HG02981 (cell line): Measurements from ENCODE around the gene SLC44A3.

Experiments used
- ATAC-seq: cut with Tn5 transposase; IDR thresholded peaks from one replicate; pipeline ENCODE4 v1.9.1; 2021; ENCODE audit warnings: mild to moderate bottlenecking, moderate library complexity; ENCODE audit not compliant: unreplicated experiment

The SLC44A3 gene

DNA sequence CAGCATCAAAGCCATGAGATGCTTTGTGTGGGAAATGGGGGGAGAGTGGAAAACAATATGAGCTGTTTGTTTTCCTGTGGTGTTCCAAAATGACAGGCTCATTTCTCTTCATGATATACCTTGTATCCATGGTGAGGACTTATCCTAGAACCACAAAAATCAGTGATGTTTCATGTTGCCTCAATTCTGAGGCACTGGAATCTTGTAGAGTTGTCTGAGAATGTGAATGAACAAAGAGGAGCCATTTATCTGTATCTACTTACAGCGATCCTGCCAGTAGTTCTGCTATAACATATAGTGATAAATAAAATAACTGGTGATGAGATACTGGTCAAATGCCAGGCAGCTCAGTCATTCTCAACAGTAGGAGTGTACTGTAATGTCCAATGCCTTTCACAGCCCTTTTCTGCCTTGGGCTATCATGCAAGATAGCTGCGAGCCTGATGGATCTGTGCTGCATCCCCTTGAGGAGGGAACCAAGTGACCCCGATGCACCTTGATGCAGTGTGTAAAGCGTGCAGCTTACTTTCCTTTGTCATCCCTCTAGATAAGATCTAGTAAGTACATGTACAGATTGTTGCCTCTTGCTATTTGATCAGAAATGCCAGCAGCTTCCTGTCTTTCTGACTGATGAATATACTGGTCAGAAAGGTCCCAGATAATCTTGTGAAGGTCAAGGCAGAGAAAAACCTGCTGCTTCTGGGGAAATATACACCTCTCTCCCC is 52.8 kb downstream of the SLC44A3 start:
- ATAC-seq = no peak

DNA sequence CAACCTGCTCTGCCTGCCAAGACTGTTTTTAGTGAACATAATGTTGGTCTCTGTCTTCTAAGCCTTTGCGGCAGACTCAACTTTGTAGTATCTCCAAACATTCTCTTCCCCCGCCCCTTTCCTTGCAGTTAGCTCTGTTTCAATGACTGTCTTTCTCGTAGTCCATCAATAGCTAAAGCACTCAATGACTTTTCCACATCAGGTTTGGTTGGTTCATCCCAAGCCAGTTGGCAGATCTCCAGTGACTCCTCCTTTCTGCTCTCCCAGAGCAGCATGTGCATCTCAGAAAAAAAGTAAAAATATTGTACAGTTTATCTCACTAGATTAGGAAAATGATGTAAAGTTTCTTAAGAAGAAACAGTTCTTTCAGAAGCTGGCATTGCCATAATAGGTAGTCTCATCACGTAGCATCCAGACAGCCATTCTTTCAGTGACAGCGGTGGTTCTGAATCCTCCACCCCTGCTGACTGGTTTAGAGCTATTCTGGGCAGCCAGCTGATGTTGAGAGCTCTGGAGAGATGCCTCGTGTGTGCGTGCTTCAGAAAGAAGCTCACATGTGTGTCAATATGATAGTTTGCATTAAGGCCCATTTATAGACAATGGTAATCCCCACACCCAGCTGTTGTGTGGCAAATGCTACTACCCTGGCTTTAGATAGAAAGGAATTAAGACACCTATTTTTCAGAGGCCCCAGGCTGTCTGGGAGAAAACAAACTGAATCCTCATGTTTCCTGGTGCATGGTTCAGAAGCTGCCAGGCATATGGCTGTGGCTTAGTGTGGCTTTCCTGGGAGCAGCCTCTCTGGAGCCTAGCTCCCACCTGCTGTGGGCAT is 53.6 kb downstream of the SLC44A3 start:
- ATAC-seq = no peak

DNA sequence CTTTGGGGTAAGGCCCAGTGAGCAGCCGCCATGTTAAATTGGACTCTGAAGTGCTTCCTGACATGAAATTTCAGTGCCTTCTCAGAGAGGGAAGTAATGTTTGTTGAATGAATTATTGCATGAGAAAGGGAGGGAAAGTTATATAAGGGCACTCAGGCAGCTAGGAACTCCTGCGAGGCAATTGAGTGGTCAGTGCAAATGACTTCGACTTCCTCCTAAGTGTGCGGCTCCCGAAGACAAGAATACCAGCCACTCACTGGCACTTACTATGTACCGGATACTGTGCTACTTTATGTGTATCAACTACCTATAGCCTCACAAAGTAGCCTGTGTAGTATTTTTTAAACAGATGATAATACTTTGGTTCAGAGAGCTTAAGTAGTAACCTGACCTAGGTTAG is 54.3 kb downstream of the SLC44A3 start:
- ATAC-seq = no peak

DNA sequence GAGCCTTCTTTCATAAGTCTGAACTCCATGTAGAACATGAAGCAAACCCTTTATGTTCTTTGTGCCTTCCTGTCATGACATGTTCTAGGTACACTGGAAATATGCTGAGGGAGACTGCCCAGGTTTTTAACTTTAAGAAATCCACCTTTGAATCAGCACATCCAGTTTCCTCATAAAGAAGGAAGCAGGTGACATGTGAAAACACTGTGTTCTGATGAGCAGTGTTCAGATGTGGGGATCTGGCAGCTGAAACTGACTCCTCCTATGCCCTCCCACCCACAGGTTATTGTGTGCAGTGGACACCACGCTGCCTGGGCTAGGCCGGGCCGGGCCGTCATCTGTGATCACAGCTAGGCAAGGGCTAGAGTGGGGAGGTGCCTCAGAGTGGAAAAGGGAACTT is 55.6 kb downstream of the SLC44A3 start:
- ATAC-seq = no peak

DNA sequence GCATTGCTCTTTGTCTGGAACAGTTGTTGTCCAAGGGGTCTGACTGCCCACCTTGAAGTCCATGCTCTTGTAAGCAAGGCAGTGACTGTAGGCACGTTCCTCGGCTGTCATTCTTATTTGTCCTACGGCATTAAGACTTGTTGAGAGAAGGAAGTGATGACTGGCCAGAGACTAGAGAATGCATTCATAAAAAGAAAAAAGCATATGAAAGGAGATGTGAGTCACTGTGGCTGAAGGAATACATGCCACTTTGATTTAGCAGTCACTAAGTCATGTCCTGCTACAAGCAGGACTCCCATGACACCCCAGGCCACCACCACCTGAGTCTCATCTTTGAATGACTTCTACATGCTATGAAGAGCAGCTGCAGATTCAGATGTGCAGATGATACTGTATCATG is 56.2 kb downstream of the SLC44A3 start:
- no peak for ATAC-seq

DNA sequence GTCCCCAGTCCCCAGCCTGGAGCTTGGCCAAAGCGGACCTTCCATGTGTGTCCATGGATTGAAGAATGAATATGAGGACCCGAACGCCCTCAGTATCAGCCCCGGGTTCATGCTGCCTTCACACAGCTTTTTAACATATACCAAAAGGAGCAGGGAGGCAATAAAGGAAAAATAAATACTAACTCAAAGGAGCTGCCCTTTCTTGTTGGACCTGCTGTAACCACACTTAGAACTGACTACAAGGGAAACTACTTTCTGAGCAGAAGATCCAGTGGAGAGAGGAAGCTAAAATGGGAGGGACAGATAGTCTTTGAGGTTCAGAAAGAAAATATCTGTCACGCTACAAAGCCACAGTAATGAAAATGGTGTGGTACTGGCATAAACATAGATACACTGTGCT is 58.2 kb downstream of the SLC44A3 start:
- ATAC-seq = no peak

DNA sequence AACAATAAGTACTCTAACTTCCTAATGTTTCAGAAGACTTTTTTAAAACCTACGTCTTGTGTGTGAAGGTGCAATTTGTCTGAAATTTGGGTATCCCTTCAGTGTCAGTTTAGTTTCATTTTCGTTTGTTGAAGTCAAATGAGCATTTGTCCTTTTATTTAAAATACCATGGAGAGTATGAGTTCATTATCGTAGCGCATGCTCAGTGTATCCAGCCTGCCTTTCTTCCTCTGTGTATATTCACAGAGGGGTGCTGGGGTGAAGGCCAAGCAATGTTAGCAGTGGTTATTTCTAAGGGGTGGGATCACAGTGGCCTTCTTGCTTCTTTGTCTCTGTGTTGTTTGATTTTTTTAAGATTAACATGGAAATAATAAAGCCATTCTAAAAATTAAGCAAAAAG is 63.5 kb downstream of the SLC44A3 start:
- peak; percentile 51 for ATAC-seq

DNA sequence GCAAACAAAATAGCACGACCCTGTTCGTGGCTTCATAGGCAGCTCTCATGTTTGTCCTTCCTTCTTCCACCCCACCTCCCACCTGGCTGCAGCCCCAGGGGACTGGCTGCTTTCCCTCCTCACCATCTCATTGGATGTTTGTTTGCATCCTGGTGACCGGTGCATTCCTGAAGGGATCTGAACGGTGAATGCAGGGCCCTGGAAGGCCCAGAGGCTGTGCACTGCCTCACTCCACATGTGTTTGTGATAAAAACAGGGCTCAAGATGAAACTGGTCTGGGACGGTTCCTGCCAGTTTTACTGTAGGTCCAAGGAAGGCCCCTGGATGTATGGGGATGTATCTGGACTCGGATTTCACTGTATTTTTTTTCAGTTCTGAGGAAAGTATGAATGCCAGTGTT is 63.9 kb downstream of the SLC44A3 start:
- ATAC-seq = no peak

DNA sequence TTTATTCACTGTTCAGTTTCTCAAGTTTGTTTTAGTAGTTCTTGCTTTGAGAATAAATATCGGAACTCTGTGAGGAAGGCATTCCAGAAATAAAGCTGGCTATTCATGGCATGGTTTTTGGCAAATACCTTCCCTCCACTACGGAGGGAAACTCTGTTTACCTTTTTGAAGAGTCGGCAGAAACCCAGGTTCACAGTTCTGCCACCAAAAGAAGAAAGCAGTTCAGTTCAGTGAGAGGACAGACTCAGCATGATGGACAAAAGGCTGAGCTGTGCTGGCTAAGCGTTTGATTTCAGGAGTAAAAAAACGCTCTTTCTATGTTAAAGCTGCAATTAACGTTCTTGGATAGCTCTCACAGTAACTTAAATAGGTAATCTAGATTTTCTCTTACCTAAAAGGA is 64.3 kb downstream of the SLC44A3 start:
- ATAC-seq = no peak

DNA sequence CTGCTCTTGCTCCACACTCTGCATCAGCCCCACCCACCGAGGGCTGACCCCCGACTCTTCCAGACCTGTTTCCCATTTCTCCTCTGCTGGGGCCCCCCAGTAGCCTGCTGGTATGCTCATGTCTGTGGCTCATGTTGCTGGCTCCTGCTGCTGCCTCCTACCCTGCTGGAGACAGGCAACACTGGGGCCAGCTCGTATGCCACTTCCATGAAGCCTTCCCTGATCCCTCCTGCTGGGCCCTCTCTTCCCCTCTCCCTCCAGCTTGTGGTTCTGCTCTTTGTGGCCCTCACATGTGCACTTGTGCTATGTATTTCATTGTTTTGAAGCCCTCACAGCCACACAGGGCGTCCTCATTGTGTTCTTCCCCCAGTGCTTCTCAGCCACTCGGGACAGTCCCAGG is 66.2 kb downstream of the SLC44A3 start:
- no peak for ATAC-seq

DNA sequence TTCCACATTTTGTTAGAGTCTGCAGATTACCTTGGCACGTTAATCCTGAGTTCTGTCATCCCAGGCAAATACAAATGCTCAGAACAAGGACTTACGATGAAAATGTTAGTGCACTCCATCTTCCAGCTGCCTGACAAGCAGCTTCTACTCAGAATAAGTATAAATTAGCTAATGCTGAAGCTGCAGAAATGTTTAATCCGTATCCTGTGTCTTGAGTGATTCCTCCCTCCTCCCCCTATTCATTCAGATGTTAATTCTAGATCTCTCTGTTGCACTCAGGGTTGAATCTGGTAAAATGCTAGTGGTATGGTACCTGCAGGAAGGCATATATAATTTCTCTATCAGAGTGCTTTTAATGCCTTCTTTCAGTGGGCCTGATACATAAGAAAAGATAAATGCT is 66.9 kb downstream of the SLC44A3 start:
- no peak for ATAC-seq

DNA sequence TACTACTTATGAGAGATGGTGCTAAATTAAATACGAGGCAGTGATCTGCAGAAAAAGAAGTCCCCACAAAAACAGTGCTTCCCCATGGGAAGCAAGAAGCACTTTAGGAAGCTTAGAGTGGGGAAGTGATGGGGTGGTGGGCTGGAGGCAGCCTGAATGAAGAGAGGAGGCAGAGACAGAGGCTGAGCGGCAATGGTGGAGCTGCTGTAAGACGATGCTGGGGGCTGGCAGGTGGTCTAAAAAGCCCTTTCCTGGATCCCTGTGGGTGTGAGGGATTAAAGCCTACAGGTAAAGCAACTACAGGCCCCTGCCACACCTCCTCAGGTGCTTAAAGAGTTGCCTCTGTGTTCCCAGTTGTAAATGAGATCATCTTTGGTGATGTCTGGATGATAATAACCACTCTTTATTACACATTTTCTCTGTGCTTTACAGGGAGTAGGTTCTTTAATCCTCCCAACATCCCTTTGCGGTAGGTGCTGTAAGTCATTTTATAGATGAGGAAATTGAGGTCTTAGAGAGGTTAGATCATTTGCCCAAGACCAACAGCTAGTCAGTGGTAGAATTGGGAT is 67.5 kb downstream of the SLC44A3 start:
- no peak for ATAC-seq

DNA sequence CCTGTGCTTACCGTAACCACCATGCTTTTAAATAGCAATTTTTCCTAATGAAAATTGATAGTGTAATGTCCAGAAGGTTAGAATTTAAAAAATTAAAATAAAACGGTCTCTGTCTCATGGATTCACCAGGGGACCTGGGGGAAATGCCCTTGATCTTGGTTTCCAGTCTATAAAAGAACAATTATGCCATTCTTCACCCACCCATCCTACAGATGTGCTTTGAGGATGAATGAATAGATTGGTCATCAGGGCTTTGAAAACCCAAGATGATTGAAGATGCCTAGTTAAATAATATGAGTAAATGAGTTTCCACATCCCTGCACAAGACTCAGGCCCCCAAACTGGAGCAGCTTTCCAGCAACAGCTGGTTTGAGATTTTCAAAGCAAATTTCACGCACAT is 68.0 kb downstream of the SLC44A3 start:
- no peak for ATAC-seq

DNA sequence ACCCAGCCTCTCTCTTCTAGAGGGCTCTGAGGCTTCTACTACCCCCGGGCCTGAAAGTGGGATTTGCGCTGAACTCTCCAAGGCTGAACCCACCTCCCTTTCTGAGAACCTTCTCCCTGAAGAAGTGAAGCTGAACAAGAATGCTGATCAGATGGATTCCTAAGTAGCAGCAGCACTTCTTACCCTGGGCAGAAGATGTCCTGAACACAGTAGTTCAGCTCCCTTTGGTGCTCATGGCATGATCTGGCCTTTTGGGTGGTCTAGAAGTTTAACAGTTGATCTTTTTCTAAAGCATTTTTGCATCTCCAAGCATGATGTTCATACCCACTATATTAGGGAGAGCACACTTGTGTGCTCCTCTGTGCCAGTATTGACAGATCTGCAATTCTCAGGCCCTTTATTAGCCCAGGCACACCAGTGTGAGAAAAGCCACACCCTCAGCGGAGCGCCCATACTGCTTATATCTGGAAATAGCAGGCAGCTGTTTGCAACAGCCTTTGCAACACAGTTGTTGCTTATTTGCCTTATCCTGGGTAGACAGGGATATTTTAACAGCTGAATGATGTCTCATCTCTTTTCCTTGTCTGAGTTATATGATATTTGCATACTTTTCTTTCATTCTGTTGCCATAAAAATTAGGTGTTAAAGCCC is 72.6 kb downstream of the SLC44A3 start:
- no peak for ATAC-seq

DNA sequence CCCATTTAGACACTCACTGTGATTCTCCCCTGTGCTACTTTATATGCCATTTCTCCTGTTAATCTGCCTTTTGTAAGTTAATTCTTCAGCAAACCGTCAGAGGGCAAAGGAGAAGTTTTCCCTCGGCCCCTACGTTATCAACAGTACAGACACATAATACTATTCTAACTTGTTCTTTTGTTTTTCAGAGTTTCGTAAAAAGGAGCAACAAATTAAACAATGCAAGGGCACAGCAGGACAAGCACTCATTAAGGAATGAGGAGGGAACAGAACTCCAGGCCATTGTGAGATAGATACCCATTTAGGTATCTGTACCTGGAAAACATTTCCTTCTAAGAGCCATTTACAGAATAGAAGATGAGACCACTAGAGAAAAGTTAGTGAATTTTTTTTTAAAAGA is 74.5 kb downstream of the SLC44A3 start:
- ATAC-seq = no peak

DNA sequence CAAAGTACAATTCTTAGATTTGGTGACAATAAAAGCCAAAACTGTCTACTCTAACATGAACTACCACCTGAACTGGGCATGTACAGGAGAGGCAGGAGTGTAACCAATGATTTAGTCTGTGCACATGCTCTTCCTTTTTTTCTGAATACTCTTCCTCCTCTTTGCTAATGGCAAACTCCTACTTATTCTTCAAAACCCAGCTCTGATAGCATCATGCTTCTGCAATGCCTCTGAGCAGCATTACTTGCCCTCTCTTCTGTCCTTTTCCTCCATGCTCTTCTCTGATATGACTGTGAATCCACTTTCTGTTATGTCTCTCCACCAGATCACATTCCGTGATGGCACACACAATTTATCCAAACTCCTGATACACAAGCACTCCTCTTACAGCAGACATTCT is 75.4 kb downstream of the SLC44A3 start:
- ATAC-seq = no peak

DNA sequence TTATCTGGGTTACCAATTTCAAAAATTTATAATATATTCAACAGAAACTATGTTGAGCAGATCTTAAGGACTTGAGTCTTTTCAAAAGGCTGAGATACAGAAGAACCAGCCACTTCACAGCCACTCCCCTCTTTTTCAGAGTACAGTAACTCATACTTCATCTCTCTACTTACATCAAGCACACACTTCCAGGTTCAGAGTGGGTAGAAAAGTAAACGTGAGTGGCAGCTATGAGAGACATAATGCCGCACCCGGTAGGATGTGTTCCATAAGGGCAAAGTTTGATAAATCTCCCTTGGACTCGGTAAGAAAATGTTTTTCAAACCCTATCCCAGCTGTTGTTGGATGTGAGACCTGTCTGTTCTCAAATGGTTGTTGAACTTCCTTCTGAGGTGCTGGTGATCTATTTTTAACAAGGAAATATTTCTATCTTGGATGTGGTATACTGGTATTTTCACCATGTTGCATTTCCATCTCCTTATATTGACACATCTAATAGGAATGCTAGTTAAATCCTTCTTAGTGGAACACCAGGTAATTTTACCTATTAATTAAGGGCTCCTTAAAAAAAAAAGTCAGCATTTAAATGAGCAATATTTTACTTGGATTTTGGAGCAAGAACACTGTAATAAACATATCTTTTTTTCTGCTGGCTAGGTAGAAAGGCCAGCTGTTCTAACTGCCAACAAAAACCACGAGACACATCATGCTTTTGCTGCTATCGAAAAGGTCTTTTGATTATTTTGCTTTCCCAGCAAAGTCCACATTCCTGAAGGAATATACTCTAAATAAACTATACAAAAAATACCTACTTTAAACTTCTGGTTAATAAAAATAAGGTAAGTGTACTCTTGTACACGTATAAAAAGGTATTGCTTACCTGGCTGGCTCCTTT is 78.6 kb downstream of the SLC44A3 start:
- no peak for ATAC-seq

DNA sequence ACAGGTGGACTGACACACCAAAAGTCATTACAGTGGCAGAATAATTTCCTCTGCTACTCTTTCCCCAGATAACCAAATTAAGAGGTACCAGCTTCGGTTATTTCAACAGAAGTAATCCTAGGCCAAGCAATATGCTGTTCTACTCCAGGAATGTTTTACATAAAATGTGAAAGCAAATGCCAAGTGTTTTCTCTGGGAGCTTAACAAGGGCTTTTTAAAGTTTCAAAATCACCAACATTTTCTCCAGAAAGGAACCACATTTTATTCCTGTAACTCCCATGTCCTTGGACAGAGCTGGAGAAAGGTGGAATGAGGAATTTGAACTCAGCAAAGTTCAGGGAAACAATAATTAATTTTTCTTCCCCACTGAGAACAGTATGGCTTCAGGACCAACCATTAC is 79.6 kb downstream of the SLC44A3 start:
- no peak for ATAC-seq

DNA sequence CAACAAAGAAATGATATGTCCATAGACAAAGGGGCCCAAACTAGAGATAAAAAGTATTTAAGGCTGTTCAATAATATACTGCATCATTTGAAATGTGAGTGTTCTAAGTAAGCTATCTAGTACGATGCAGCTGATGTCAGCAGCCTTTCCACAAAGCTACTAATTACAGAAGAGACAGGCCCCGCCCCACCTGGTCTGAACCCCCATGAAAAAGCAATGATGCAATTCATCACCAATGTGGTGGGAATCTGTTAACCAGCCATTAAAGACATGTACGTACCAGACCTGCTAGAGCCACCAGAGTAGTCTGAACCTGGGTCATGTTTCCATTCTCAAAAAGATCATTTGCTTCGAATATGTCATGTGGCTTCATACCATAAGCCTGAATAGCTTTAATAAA is 81.7 kb downstream of the SLC44A3 start:
- ATAC-seq = no peak

DNA sequence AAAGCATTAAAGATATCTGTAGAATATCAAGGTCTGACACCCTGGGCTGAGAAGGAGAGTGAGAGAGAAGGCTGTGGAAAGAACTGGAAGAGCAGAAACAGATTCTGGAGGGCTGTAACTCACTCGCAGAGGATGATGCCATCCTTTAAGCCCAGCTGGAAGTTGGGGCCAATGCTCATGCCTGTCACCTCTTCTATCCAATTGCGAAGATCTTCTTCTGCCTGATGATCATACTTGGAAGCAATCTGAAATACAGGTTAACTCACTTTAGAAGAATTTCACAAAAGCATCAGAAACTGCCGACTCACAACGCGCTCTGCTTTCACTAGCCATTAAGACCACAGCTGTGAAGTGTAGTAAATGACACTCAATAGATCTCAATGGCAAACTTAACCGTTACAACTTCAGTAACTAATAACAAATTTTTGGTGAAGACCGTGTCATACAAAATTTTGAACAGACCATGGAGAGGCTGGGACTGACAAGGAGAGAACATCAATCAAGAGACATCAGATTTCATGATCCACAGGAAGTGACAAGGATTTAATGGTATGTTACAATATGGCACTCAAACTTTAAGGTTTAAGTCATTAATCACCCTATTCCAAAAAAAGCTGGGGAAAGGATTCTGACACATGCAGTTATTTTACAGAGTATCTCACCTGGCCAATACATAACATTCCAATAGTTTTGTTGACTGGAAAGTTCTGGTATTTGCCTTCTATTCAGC is 83.3 kb downstream of the SLC44A3 start:
- no peak for ATAC-seq
